ENCODE measurements around the gene ZFYVE27.

ZFYVE27 gene

GRCh38 chr10:97703398-97704067 lies 33.4 kb upstream of the ZFYVE27 start:
- TF ChIP-seq CTCF (IDR thresholded peaks at IDR 0.05; ENCODE audit: insufficient read depth, low read depth, low read length, missing control alignments), result no peak
- H3K4me3 ChIP-seq (ENCODE audit: low read length), result no peak overlapping the region
- no peak for DNase-seq (ENCODE audit: low read depth)

GRCh38 chr10:97704341-97704740 lies 32.6 kb upstream of the ZFYVE27 start:
- DNase-seq (ENCODE audit: low read depth), result no peak
- TF ChIP-seq CTCF (IDR thresholded peaks at IDR 0.05; ENCODE audit: insufficient read depth, low read depth, low read length, missing control alignments), result no peak

GRCh38 chr10:97705006-97705670 lies 31.8 kb upstream of the ZFYVE27 start:
- H3K4me3 ChIP-seq (ENCODE audit: low read length), result no peak overlapping the region
- no peak for DNase-seq (ENCODE audit: low read depth)
- TF ChIP-seq CTCF (IDR thresholded peaks at IDR 0.05; ENCODE audit: insufficient read depth, low read depth, low read length, missing control alignments), result no peak

More at GRCh38 chr10:97704341-97704740, 32.6 kb upstream of the ZFYVE27 start:
- H3K4me3 ChIP-seq (ENCODE audit: low read length), result no peak overlapping the region

- no peak overlapping the region for H3K4me3 ChIP-seq (ENCODE audit: low read length)
- no peak for DNase-seq (ENCODE audit: low read depth)
- TF ChIP-seq CTCF (IDR thresholded peaks at IDR 0.05; ENCODE audit: insufficient read depth, low read depth, low read length, missing control alignments), result no peak
These were observed 29.6 kb upstream of the ZFYVE27 start for GRCh38 chr10:97707134-97707861.

GRCh38 chr10:97708167-97708566 lies 28.8 kb upstream of the ZFYVE27 start:
- no peak for TF ChIP-seq CTCF (IDR thresholded peaks at IDR 0.05; ENCODE audit: insufficient read depth, low read depth, low read length, missing control alignments)
- no peak overlapping the region for H3K4me3 ChIP-seq (ENCODE audit: low read length)
- no peak for DNase-seq (ENCODE audit: low read depth)

- H3K4me3 ChIP-seq (ENCODE audit: low read length), result no peak overlapping the region
- DNase-seq (ENCODE audit: low read depth), result peak; percentile 75
- peak; percentile 76 for TF ChIP-seq CTCF (IDR thresholded peaks at IDR 0.05; ENCODE audit: insufficient read depth, low read depth, low read length, missing control alignments)
These were observed 27.7 kb upstream of the ZFYVE27 start for GRCh38 chr10:97708976-97709946.
